ENCODE results near the gene XKR7.

- TF ChIP-seq TAF1 (IDR thresholded peaks at IDR 0.05; ENCODE audit: low read depth, low read length) (no peak), POLR2A (IDR thresholded peaks at IDR 0.05; ENCODE audit: low read depth, low read length) (no peak), POLR2AphosphoS5 (IDR thresholded peaks at IDR 0.05; ENCODE audit: low read depth, low read length) (no peak), SPI1 (IDR thresholded peaks at IDR 0.05; ENCODE audit: low read depth, low read length) (no peak), PAX5 (IDR thresholded peaks at IDR 0.05; ENCODE audit: insufficient read depth, low read length, severe bottlenecking) (no peak), POU2F2 (IDR thresholded peaks at IDR 0.05; ENCODE audit: low read depth, low read length) (no peak)
Observed at GRCh38 chr20:32010101-32010500, 42.1 kb downstream of the XKR7 start, which contains the start of gene CCM2L.

Data from GM12891 (cell line).